NCI-H69 (cell line): ENCODE measurements around the gene CNTN5.
A peak's percentile ranks its signal among the peaks of the same experiment; 100 is the strongest.

Experiments
- DNase-seq: peaks from one replicate; lab custom pipeline; 2025; lab: John Stamatoyannopoulos, UW

CNTN5 gene

GRCh38 chr11:99383648-99384245, 363.0 kb downstream of the CNTN5 start:
- DNase-seq: no peak

DNA sequence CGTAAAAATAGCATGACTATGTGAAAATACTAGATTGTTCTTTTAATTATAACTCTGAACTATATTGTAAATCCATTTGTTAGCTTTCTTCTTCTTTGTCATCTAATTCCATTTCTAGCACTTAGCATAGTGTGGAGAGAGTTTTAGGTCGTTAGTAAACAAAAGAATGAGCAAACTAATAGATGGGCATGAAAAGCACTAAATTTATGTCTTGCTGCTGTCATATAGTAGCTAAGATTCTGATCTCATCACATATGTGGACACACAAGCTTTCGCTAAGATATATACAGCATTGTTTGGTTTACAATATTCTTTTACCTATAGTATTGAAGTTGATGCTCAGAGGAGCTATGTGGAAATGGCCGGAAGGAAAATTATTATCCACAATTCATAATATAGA, 370.5 kb downstream of the CNTN5 start:
- DNase-seq: no peak

DNA sequence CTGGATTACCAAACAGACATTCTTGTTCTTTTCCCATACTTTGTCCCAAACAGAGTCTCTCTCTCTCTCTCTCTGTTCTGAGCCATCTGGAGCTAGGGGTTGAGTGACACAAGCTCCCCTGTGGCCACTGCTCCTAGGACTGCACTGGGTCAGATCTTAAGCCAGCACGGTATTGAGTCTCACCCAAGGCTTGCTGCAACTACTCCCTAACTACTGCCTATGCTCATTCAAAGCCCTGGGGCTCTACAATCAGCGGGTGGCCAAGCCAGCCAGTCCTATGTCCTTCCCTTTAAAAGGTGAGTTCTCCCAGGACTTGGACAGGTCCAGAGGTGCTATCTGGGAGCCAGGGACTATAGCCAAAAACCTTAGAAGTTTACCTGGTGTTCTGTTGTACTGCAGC, 385.6 kb downstream of the CNTN5 start:
- DNase-seq: no peak

DNA sequence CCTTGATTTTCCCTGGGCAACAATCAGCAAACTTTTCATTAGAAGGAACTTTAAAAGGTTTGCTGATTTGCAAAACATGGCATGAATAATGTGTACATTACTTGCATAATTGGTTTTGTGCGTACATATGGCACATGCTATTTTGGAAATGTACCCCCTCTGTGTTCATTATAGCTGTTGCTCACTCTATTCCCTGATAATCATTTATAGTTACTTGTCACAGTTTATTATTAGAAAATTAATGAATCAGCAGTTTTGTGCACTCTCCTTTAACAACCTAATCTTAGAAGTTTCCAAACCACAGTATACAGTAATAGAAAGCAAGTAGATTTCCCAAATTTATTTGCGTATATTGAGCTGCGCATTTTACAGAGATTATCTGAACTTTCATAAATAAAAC, 389.9 kb downstream of the CNTN5 start:
- no peak for DNase-seq

- peak; percentile 79 for DNase-seq
Measured at GRCh38 chr11:99418927-99419720, 398.4 kb downstream of the CNTN5 start.

GRCh38 chr11:99419991-99420390, 399.2 kb downstream of the CNTN5 start:
- DNase-seq: no peak

DNA sequence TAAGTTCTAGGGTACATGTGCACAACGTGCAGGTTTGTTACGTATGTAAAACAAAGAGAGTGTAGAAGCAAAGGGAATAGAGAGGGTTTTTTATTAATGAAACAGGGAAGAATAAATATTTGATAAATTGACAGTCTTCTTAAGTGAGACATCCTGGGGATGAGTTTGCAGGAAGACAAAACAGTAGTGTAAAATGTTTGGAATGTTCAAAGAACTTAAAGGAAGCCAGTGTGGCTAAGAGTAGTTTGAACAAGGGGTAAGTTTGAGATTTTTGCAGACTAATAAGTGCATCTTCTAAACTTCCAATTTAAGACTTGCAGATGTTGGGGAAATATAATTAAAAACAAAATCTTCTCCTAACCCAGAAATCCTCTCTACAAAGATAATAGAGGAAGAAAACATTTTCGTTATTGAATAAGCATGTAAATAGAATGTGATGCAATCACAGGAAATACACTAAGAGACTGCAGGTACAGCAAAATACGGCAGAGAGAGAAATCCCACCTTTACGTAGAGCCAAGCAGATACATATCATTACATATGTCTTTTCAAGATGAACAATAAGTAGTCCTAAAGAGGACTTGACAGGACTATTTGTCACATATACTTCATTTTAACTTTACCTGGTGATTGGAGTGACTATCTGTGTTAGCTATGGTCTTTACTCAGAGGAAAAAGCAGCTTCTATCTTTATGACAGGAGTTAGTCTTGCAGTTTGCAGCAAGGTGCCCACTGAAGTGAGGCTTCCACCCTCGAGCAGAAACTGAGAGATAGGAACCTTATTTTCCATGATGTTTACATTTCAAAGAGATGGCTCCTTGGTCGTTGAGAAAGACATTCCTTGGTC, 402.1 kb downstream of the CNTN5 start:
- DNase-seq: peak; percentile 8

GRCh38 chr11:99423428-99423983, 402.8 kb downstream of the CNTN5 start:
- DNase-seq: no peak

GRCh38 chr11:99424313-99425084, 403.8 kb downstream of the CNTN5 start:
- no peak for DNase-seq

GRCh38 chr11:99425596-99425995, 404.8 kb downstream of the CNTN5 start:
- DNase-seq: no peak

- no peak for DNase-seq
Measured at GRCh38 chr11:99432677-99433076, 411.9 kb downstream of the CNTN5 start.

GRCh38 chr11:99443276-99443675, 422.5 kb downstream of the CNTN5 start:
- DNase-seq: no peak

- DNase-seq: no peak
Measured at GRCh38 chr11:99446400-99446799, 425.7 kb downstream of the CNTN5 start.

- DNase-seq: no peak
Measured at GRCh38 chr11:99449345-99449744, 428.6 kb downstream of the CNTN5 start.

DNA sequence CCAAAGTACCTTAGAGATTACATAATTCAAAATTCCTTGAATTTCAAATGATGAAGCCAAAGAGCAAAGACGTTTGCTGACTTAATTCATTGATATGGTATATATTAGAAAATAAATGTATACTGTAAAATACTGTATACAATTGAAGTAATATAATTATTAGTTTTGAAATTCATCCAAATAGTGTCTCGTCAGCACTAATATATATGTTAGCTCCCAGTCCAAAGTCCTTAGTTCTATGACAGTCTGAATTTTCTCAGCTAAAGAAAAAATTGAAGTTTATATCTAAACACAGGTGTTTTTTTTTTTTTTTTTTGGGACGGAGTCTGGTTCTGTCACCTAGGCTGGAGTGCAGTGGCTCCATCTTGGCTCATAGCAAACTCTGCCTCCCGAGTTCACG, 431.3 kb downstream of the CNTN5 start:
- DNase-seq: no peak

DNA sequence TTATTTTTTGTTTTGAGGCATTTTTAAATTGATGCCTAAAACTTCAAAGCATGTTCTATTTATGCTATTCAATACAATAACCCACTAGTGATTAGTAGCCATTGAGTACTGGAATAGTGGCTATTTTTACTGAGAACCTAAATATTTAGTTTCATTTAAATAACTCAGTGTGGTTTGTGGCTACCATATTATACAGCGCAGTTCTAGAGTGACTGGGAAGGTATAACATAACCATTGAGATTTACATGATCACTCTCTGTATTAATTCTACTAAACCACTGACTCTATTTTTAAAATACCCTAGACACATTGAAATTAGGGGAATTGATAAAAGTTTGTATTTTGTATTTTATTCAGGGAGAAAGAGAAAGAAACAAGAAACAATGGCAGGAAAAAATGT, 441.2 kb downstream of the CNTN5 start:
- no peak for DNase-seq

DNA sequence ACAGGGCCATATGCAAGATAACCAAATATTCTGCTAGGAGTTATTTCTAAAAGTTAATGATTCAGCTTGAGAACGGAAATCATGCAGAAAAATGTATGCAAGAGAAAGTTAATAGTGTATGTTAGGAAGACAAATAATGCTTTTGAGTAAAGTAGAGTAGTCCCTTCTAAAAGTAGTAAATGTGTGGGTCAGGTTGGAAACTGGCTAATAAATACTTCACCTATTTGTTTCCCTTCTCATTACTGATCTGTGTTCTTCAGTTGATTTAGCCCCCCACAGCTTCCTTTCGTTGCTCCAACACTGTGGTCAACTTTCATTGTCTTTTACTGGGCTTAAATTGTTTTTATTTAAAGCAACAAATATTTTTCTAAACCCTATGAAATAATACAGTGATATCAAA, 444.2 kb downstream of the CNTN5 start:
- no peak for DNase-seq

- no peak for DNase-seq
Measured at GRCh38 chr11:99489581-99489980, 468.8 kb downstream of the CNTN5 start.

DNA sequence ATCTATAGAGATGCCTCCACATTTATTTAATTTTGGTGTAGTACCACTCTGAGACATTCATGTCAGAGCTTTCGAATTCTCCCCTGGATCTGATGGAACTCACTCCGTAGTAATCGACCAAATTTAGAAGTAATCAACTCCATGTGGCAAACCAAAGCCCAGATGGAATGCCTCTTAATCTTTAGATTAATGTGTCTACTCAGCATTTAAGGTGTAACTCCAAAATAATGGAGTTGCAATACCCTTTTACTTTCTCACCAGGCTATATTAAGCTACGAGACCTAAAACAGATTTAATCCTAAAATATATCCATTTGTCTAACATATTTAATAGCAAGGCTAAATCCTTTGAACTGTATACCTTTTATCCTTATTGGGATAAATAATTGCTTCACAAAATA, 473.3 kb downstream of the CNTN5 start:
- no peak for DNase-seq

DNA sequence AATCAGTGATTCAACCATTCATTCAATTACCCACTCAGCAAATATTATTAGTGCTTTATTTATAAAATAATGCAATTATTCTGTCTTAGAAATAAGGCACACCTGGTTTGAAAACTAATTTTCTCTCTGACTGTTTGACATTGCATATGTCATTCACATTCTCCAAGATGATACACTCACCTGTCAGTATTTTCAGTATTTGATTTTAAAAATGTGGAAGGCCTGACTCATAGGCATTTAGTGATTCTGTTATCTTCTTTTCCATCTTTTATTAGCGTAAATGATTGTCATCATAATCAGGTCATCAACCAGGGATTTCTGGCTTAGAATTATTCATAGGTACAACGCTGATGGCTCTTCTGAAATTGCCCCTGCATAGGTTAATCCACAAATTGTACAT, 480.9 kb downstream of the CNTN5 start:
- DNase-seq: no peak

GRCh38 chr11:99505316-99505715, 484.6 kb downstream of the CNTN5 start:
- DNase-seq: no peak

GRCh38 chr11:99505831-99506230, 485.1 kb downstream of the CNTN5 start:
- DNase-seq: no peak
